ENCODE results near the gene GSTCD. TPM values are rescaled to one million over a fixed set of nuclear protein-coding genes. Genes with fewer than 3 reads are reported as not detected.
A peak's percentile ranks its signal among the peaks of the same experiment; 100 is the strongest.

The GSTCD gene
- total RNA-seq, 1 donor from 2014 or later, result 9.1 TPM

DNA sequence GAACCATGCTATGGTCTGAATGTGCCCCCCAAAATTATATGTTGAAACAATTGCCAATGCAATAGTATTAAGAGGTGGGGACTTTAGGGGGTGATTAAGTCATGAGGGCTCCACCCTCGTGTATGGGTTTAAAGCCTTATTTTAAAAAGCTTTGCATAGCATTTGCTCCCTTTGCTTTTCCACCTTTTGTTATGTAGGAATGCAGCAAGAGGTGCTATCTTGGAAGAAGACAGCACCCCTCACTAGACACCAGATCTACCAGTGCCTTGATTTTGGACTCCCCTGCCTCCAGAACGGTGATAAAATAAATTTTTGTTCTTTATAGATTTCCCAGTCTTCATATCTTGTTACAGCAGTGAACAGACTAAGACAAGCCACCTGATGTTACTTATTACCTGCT is 163.4 kb downstream of the GSTCD start:
- no peaks in the 10 kb centered on the region for H3K36me3 ChIP-seq
- H3K27me3 ChIP-seq, result no peaks in the 10 kb centered on the region
- H3K9me3 ChIP-seq, result no peaks in the 10 kb centered on the region
- no peak overlapping the region for H3K27ac ChIP-seq
- no peak for DNase-seq (ENCODE audit: extremely low spot score in 2 of 2)
- intact Hi-C loops (cut with DNase I), result no loop called here
- no peak for TF ChIP-seq POLR2A (IDR thresholded peaks at IDR 0.05)
- TF ChIP-seq CTCF (IDR thresholded peaks at IDR 0.05), result no peak
- TF ChIP-seq POLR2AphosphoS5 (IDR thresholded peaks at IDR 0.05; ENCODE audit: insufficient read depth in 1 of 2, low read depth in 1 of 2), result no peak
- H3K4me3 ChIP-seq, result no peak overlapping the region
- no peaks in the 10 kb centered on the region for H3K4me1 ChIP-seq

GRCh38 chr4:105875233-105875632 is 166.6 kb downstream of the GSTCD start:
- Histone ChIP-seq H3K4me1 (no peaks in the 10 kb centered on the region), H3K9me3 (no peaks in the 10 kb centered on the region), H3K4me3 (no peak overlapping the region), H3K27ac (no peak overlapping the region), H3K36me3 (no peaks in the 10 kb centered on the region), H3K27me3 (no peaks in the 10 kb centered on the region)
- no peak for DNase-seq (ENCODE audit: extremely low spot score in 2 of 2)
- TF ChIP-seq POLR2A (IDR thresholded peaks at IDR 0.05), result no peak
- TF ChIP-seq POLR2AphosphoS5 (IDR thresholded peaks at IDR 0.05; ENCODE audit: insufficient read depth in 1 of 2, low read depth in 1 of 2), result no peak
- TF ChIP-seq CTCF (IDR thresholded peaks at IDR 0.05), result no peak
- intact Hi-C loops (cut with DNase I), result no loop called here

GRCh38 chr4:105878668-105879067 is 170.1 kb downstream of the GSTCD start:
- intact Hi-C loops (cut with DNase I), result no loop called here
- DNase-seq (ENCODE audit: extremely low spot score in 2 of 2), result no peak
- Histone ChIP-seq H3K9me3 (no peaks in the 10 kb centered on the region), H3K4me1 (no peaks in the 10 kb centered on the region), H3K36me3 (no peaks in the 10 kb centered on the region), H3K27ac (no peak overlapping the region), H3K27me3 (no peaks in the 10 kb centered on the region), H3K4me3 (no peak overlapping the region)
- TF ChIP-seq CTCF (IDR thresholded peaks at IDR 0.05) (no peak), POLR2A (IDR thresholded peaks at IDR 0.05) (no peak), POLR2AphosphoS5 (IDR thresholded peaks at IDR 0.05; ENCODE audit: insufficient read depth in 1 of 2, low read depth in 1 of 2) (no peak)

GRCh38 chr4:105887508-105887907 is 178.9 kb downstream of the GSTCD start:
- Histone ChIP-seq H3K4me3 (no peak overlapping the region), H3K4me1 (no peaks in the 10 kb centered on the region), H3K9me3 (no peaks in the 10 kb centered on the region), H3K27ac (no peak overlapping the region), H3K36me3 (no peaks in the 10 kb centered on the region), H3K27me3 (no peaks in the 10 kb centered on the region)
- intact Hi-C loops (cut with DNase I), result no loop called here
- DNase-seq (ENCODE audit: extremely low spot score in 2 of 2), result no peak
- no peak for TF ChIP-seq CTCF (IDR thresholded peaks at IDR 0.05)
- no peak for TF ChIP-seq POLR2AphosphoS5 (IDR thresholded peaks at IDR 0.05; ENCODE audit: insufficient read depth in 1 of 2, low read depth in 1 of 2)
- TF ChIP-seq POLR2A (IDR thresholded peaks at IDR 0.05), result no peak

DNA sequence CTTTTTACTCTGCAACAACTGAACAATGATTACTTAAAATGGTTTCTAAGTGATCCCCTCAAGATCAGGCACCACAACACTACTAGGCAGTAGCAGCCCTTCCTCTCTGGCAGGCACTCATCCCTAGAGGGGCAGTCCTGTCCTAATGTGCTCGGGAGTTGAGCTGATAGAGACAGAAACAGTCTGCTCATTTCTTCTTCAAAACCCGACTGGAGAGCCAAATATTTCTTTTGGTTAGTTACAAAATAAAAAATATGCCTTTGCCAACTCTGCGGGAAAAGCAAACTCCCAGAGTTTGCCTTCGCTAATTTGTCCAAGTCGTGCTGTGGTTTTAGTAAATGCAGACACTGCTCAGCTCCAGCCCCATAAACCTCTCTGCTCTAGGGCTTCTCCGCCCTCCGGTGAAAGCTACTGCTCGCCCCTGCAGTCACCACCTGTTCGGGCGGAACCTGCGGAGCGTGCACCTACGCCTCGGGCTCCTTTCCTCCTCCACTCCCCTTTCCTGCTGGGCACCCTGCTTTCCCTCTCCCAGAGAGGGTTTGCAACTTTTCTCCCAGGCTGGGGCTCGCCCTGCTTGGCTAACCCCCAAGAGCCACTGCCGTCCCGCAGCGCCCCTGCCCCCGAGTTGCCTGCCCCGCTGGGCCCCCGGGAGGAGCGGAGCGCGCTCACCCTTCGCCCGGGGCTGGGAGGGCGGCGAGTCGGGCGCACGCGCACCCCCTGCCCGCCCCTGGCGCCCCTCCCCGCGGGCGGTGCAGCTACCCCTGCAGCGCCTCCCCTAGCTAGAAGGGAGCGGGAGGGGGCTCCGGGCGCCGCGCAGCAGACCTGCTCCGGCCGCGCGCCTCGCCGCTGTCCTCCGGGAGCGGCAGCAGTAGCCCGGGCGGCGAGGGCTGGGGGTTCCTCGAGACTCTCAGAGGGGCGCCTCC is 186.3 kb downstream of the GSTCD start, which contains the start of gene NPNT:
NPNT (plus strand) TSS at position 812 of the 923 bp plus-strand sequence. CDS start 182 bp downstream, outside the sequence.
- intact Hi-C loops (cut with DNase I), result no loop called here
- Histone ChIP-seq H3K27me3 (no peaks in the 10 kb centered on the region), H3K9me3 (no peaks in the 10 kb centered on the region), H3K4me3 (peak within 1 kb of the TSS; percentile 60 to 77), H3K36me3 (no peaks in the 10 kb centered on the region), H3K27ac (peak within 1 kb of the TSS; percentile 81), H3K4me1 (peaks cover 24% of the 10 kb centered on the region)
- DNase-seq (ENCODE audit: extremely low spot score in 2 of 2), result no peak
- TF ChIP-seq POLR2A (IDR thresholded peaks at IDR 0.05), result no peak
- TF ChIP-seq POLR2AphosphoS5 (IDR thresholded peaks at IDR 0.05; ENCODE audit: insufficient read depth in 1 of 2, low read depth in 1 of 2), result no peak
- no peak for TF ChIP-seq CTCF (IDR thresholded peaks at IDR 0.05)

Measured in vagina (tissue), 2 donors.